ENCODE results near the gene ARL8B.

Gene ARL8B

GRCh38 chr3:5134019-5134391, 11.9 kb downstream of the ARL8B start:
- TF ChIP-seq, protein P1, sequence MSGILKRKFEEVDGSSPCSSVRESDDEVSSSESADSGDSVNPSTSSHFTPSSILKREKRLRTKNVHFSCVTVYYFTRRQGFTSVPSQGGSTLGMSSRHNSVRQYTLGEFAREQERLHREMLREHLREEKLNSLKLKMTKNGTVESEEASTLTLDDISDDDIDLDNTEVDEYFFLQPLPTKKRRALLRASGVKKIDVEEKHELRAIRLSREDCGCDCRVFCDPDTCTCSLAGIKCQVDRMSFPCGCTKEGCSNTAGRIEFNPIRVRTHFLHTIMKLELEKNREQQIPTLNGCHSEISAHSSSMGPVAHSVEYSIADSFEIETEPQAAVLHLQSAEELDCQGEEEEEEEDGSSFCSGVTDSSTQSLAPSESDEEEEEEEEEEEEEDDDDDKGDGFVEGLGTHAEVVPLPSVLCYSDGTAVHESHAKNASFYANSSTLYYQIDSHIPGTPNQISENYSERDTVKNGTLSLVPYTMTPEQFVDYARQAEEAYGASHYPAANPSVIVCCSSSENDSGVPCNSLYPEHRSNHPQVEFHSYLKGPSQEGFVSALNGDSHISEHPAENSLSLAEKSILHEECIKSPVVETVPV (CRISPR knock-in tag; IDR thresholded peaks at IDR 0.05), result no peak
- TF ChIP-seq ZNF70 (CRISPR knock-in tag; IDR thresholded peaks at IDR 0.05) (no peak), ZNF8 (CRISPR knock-in tag; IDR thresholded peaks at IDR 0.05) (no peak), ZNF565 (CRISPR knock-in tag; conservative IDR thresholded peaks at IDR 0.05; ENCODE audit: low read depth) (no peak), CSDC2 (CRISPR knock-in tag; IDR thresholded peaks at IDR 0.05) (no peak), SNAI2 (CRISPR knock-in tag; IDR thresholded peaks at IDR 0.05) (no peak), ESRRG (CRISPR knock-in tag; IDR thresholded peaks at IDR 0.05) (no peak), ZFP3 (CRISPR knock-in tag; IDR thresholded peaks at IDR 0.05) (no peak), PPARA (CRISPR knock-in tag; IDR thresholded peaks at IDR 0.05; ENCODE audit: borderline replicate concordance) (no peak), TSHZ2 (CRISPR knock-in tag; IDR thresholded peaks at IDR 0.05) (no peak), GLIS3 (CRISPR knock-in tag; IDR thresholded peaks at IDR 0.05) (no peak), RARB (CRISPR knock-in tag; IDR thresholded peaks at IDR 0.05) (no peak), BACH2 (CRISPR knock-in tag; IDR thresholded peaks at IDR 0.05; ENCODE audit: borderline replicate concordance) (no peak), TOX (CRISPR knock-in tag; IDR thresholded peaks at IDR 0.05; ENCODE audit: borderline replicate concordance) (no peak)
- TF ChIP-seq, protein P2, sequence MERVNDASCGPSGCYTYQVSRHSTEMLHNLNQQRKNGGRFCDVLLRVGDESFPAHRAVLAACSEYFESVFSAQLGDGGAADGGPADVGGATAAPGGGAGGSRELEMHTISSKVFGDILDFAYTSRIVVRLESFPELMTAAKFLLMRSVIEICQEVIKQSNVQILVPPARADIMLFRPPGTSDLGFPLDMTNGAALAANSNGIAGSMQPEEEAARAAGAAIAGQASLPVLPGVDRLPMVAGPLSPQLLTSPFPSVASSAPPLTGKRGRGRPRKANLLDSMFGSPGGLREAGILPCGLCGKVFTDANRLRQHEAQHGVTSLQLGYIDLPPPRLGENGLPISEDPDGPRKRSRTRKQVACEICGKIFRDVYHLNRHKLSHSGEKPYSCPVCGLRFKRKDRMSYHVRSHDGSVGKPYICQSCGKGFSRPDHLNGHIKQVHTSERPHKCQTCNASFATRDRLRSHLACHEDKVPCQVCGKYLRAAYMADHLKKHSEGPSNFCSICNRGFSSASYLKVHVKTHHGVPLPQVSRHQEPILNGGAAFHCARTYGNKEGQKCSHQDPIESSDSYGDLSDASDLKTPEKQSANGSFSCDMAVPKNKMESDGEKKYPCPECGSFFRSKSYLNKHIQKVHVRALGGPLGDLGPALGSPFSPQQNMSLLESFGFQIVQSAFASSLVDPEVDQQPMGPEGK (CRISPR knock-in tag; IDR thresholded peaks at IDR 0.05; ENCODE audit: borderline replicate concordance), result no peak
- TF ChIP-seq, protein P3, sequence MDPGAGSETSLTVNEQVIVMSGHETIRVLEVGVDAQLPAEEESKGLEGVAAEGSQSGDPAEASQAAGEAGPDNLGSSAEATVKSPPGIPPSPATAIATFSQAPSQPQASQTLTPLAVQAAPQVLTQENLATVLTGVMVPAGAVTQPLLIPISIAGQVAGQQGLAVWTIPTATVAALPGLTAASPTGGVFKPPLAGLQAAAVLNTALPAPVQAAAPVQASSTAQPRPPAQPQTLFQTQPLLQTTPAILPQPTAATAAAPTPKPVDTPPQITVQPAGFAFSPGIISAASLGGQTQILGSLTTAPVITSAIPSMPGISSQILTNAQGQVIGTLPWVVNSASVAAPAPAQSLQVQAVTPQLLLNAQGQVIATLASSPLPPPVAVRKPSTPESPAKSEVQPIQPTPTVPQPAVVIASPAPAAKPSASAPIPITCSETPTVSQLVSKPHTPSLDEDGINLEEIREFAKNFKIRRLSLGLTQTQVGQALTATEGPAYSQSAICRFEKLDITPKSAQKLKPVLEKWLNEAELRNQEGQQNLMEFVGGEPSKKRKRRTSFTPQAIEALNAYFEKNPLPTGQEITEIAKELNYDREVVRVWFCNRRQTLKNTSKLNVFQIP (CRISPR knock-in tag; IDR thresholded peaks at IDR 0.05; ENCODE audit: borderline replicate concordance, low read depth), result no peak
- no peak for ATAC-seq

DNA sequence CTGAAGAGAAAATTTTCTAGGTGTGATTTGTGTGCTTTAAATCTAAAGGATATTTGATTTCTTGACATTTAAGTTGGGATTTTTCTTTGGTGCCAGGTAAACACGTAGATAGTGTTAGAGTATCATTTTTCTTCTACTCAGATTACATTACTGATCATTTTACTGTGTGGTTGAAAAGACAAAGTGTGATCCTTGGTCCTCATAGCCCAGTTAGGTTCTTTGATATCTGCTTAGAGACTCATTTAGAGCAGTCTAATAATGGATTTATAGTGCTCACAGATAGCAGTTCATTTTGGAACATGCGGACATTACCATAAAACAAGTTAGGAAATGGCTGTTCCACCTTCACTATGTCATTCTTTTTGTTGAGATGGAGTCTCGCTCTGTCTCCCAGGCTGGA, 12.4 kb downstream of the ARL8B start:
- TF ChIP-seq, protein P2 (CRISPR knock-in tag; IDR thresholded peaks at IDR 0.05; ENCODE audit: borderline replicate concordance), result no peak
- TF ChIP-seq, protein P3 (CRISPR knock-in tag; IDR thresholded peaks at IDR 0.05; ENCODE audit: borderline replicate concordance, low read depth), result no peak
- TF ChIP-seq, protein P1 (CRISPR knock-in tag; IDR thresholded peaks at IDR 0.05), result no peak
- TF ChIP-seq TSHZ2 (CRISPR knock-in tag; IDR thresholded peaks at IDR 0.05) (no peak), ZNF565 (CRISPR knock-in tag; conservative IDR thresholded peaks at IDR 0.05; ENCODE audit: low read depth) (no peak), ZNF70 (CRISPR knock-in tag; IDR thresholded peaks at IDR 0.05) (no peak), CSDC2 (CRISPR knock-in tag; IDR thresholded peaks at IDR 0.05) (no peak)
- no peak for ATAC-seq
